ENCODE data around the gene RAET1L.
"Not testable (repeated sequence)": the region's sequence is repeated elsewhere in the genome, so short reads cannot be mapped to it uniquely, and the experiment has no call there.

Gene RAET1L

GRCh38 chr6:149984773-149985172 is 40.6 kb downstream of the RAET1L start:
- H3K9ac ChIP-seq (ENCODE audit: insufficient read length) = no peak overlapping the region
- no peak for DNase-seq (ENCODE audit: low read depth, low spot score)
- no peaks in the 10 kb centered on the region for H3K9me3 ChIP-seq (ENCODE audit: low read depth, low read length)
- no peak for TF ChIP-seq POLR2AphosphoS5 (IDR thresholded peaks at IDR 0.05; ENCODE audit: borderline replicate concordance, low read depth, low read length)
- TF ChIP-seq EZH2 (IDR thresholded peaks at IDR 0.05) = no peak
- TF ChIP-seq FOXP2 (optimal IDR thresholded peaks at IDR 0.05; ENCODE audit: control extremely low read depth, extremely low read length, insufficient read depth) = no peak
- H3K27ac ChIP-seq = no peak overlapping the region
- H3K4me3 ChIP-seq = no peak overlapping the region
- H3K36me3 ChIP-seq (ENCODE audit: insufficient read depth, low read length) = no peaks in the 10 kb centered on the region

- Histone ChIP-seq H3K9me3 (ENCODE audit: low read depth, low read length) (no peaks in the 10 kb centered on the region), H3K27ac (no peak overlapping the region)
- TF ChIP-seq FOXP2 (optimal IDR thresholded peaks at IDR 0.05; ENCODE audit: control extremely low read depth, extremely low read length, insufficient read depth) = no peak
- TF ChIP-seq POLR2AphosphoS5 (IDR thresholded peaks at IDR 0.05; ENCODE audit: borderline replicate concordance, low read depth, low read length) = no peak
- no peak for TF ChIP-seq EZH2 (IDR thresholded peaks at IDR 0.05)
These were observed 42.2 kb downstream of the RAET1L start for GRCh38 chr6:149983145-149983544.

GRCh38 chr6:149979293-149979692 is 46.0 kb downstream of the RAET1L start:
- Histone ChIP-seq H3K4me3 (no peak overlapping the region), H3K9ac (ENCODE audit: insufficient read length) (no peak overlapping the region), H3K36me3 (ENCODE audit: insufficient read depth, low read length) (no peaks in the 10 kb centered on the region), H3K9me3 (ENCODE audit: low read depth, low read length) (no peaks in the 10 kb centered on the region), H3K27ac (no peak overlapping the region)
- no peak for DNase-seq (ENCODE audit: low read depth, low spot score)
- TF ChIP-seq POLR2AphosphoS5 (IDR thresholded peaks at IDR 0.05; ENCODE audit: borderline replicate concordance, low read depth, low read length) (no peak), EZH2 (IDR thresholded peaks at IDR 0.05) (no peak), FOXP2 (optimal IDR thresholded peaks at IDR 0.05; ENCODE audit: control extremely low read depth, extremely low read length, insufficient read depth) (no peak)

More at GRCh38 chr6:149983145-149983544, 42.2 kb downstream of the RAET1L start:
- Histone ChIP-seq H3K4me3 (no peak overlapping the region), H3K9ac (ENCODE audit: insufficient read length) (no peak overlapping the region), H3K36me3 (ENCODE audit: insufficient read depth, low read length) (no peaks in the 10 kb centered on the region)
- DNase-seq (ENCODE audit: low read depth, low spot score) = no peak

- Histone ChIP-seq H3K9ac (ENCODE audit: insufficient read length) (no peak overlapping the region), H3K9me3 (ENCODE audit: low read depth, low read length) (no peaks in the 10 kb centered on the region), H3K27ac (no peak overlapping the region), H3K4me3 (no peak overlapping the region), H3K36me3 (ENCODE audit: insufficient read depth, low read length) (no peaks in the 10 kb centered on the region)
- no peak for DNase-seq (ENCODE audit: low read depth, low spot score)
- no peak for TF ChIP-seq EZH2 (IDR thresholded peaks at IDR 0.05)
- no peak for TF ChIP-seq FOXP2 (optimal IDR thresholded peaks at IDR 0.05; ENCODE audit: control extremely low read depth, extremely low read length, insufficient read depth)
- no peak for TF ChIP-seq POLR2AphosphoS5 (IDR thresholded peaks at IDR 0.05; ENCODE audit: borderline replicate concordance, low read depth, low read length)
These were observed 46.7 kb downstream of the RAET1L start for GRCh38 chr6:149978610-149979009.

GRCh38 chr6:149977221-149977620 is 48.1 kb downstream of the RAET1L start:
- TF ChIP-seq FOXP2 (optimal IDR thresholded peaks at IDR 0.05; ENCODE audit: control extremely low read depth, extremely low read length, insufficient read depth) (no peak), EZH2 (IDR thresholded peaks at IDR 0.05) (no peak), POLR2AphosphoS5 (IDR thresholded peaks at IDR 0.05; ENCODE audit: borderline replicate concordance, low read depth, low read length) (no peak)
- DNase-seq (ENCODE audit: low read depth, low spot score) = no peak
- no peak overlapping the region for H3K27ac ChIP-seq
- H3K36me3 ChIP-seq (ENCODE audit: insufficient read depth, low read length) = no peaks in the 10 kb centered on the region
- H3K9ac ChIP-seq (ENCODE audit: insufficient read length) = no peak overlapping the region
- H3K9me3 ChIP-seq (ENCODE audit: low read depth, low read length) = no peaks in the 10 kb centered on the region
- H3K4me3 ChIP-seq = no peak overlapping the region

GRCh38 chr6:149975400-149975799 is 49.9 kb downstream of the RAET1L start:
- Histone ChIP-seq H3K9me3 (ENCODE audit: low read depth, low read length) (no peaks in the 10 kb centered on the region), H3K27ac (no peak overlapping the region), H3K4me3 (no peak overlapping the region), H3K9ac (ENCODE audit: insufficient read length) (no peak overlapping the region), H3K36me3 (ENCODE audit: insufficient read depth, low read length) (no peaks in the 10 kb centered on the region)
- TF ChIP-seq FOXP2 (optimal IDR thresholded peaks at IDR 0.05; ENCODE audit: control extremely low read depth, extremely low read length, insufficient read depth) (no peak), POLR2AphosphoS5 (IDR thresholded peaks at IDR 0.05; ENCODE audit: borderline replicate concordance, low read depth, low read length) (no peak)
- no peak for DNase-seq (ENCODE audit: low read depth, low spot score)

- TF ChIP-seq FOXP2 (optimal IDR thresholded peaks at IDR 0.05; ENCODE audit: control extremely low read depth, extremely low read length, insufficient read depth) (no peak), POLR2AphosphoS5 (IDR thresholded peaks at IDR 0.05; ENCODE audit: borderline replicate concordance, low read depth, low read length) (no peak), EZH2 (IDR thresholded peaks at IDR 0.05) (no peak)
- H3K27ac ChIP-seq = no peak overlapping the region
- DNase-seq (ENCODE audit: low read depth, low spot score) = no peak
- H3K9me3 ChIP-seq (ENCODE audit: low read depth, low read length) = no peaks in the 10 kb centered on the region
- no peak overlapping the region for H3K9ac ChIP-seq (ENCODE audit: insufficient read length)
- H3K36me3 ChIP-seq (ENCODE audit: insufficient read depth, low read length) = no peaks in the 10 kb centered on the region
- no peak overlapping the region for H3K4me3 ChIP-seq
These were observed 50.5 kb downstream of the RAET1L start for GRCh38 chr6:149974825-149975224.

GRCh38 chr6:149974394-149974793 is 50.9 kb downstream of the RAET1L start:
- H3K27ac ChIP-seq; H3K4me3 ChIP-seq; H3K36me3 ChIP-seq (ENCODE audit: insufficient read depth, low read length); H3K9me3 ChIP-seq (ENCODE audit: low read depth, low read length); DNase-seq (ENCODE audit: low read depth, low spot score); H3K9ac ChIP-seq (ENCODE audit: insufficient read length): not testable (repeated sequence)

GRCh38 chr6:149969635-149970034 is 55.7 kb downstream of the RAET1L start:
- H3K4me3 ChIP-seq = no peak overlapping the region
- no peak for DNase-seq (ENCODE audit: low read depth, low spot score)
- TF ChIP-seq EZH2 (IDR thresholded peaks at IDR 0.05) (no peak), POLR2AphosphoS5 (IDR thresholded peaks at IDR 0.05; ENCODE audit: borderline replicate concordance, low read depth, low read length) (no peak)
- no peaks in the 10 kb centered on the region for H3K9me3 ChIP-seq (ENCODE audit: low read depth, low read length)
- H3K36me3 ChIP-seq (ENCODE audit: insufficient read depth, low read length) = no peaks in the 10 kb centered on the region
- H3K27ac ChIP-seq = no peak overlapping the region
- H3K9ac ChIP-seq (ENCODE audit: insufficient read length) = no peak overlapping the region

GRCh38 chr6:149968909-149969308 is 56.4 kb downstream of the RAET1L start:
- not testable (repeated sequence) for H3K36me3 ChIP-seq (ENCODE audit: insufficient read depth, low read length); DNase-seq (ENCODE audit: low read depth, low spot score); H3K9me3 ChIP-seq (ENCODE audit: low read depth, low read length); H3K27ac ChIP-seq; H3K9ac ChIP-seq (ENCODE audit: insufficient read length); H3K4me3 ChIP-seq

Measured in SK-N-MC (cell line).